Activated T-helper 9 cell treated with anti-CD3 and anti-CD28 coated beads, Interleukin-2, amount 50 U/mL, for 16 hours (primary cell): Measurements from ENCODE around the gene FSIP1.

ENCODE experiments used
- DNase-seq: peaks from one replicate; pipeline ENCODE4 v3.0.0-alpha.2; 2020; ENCODE audit warnings: low read depth

Gene FSIP1

GRCh38 chr15:39593656-39594445 lies 188.8 kb downstream of the FSIP1 start:
- no peak for DNase-seq

GRCh38 chr15:39593071-39593655 lies 189.5 kb downstream of the FSIP1 start:
- DNase-seq = no peak

- no peak for DNase-seq
Observed at GRCh38 chr15:39592500-39592899, 190.1 kb downstream of the FSIP1 start.

GRCh38 chr15:39591896-39592315 lies 190.7 kb downstream of the FSIP1 start:
- no peak for DNase-seq

GRCh38 chr15:39591141-39591895 lies 191.3 kb downstream of the FSIP1 start:
- DNase-seq = no peak

- DNase-seq = no peak
Observed at GRCh38 chr15:39589815-39590644, 192.6 kb downstream of the FSIP1 start.

- DNase-seq = no peak
Observed at GRCh38 chr15:39589193-39589814, 193.3 kb downstream of the FSIP1 start.

GRCh38 chr15:39588531-39589192 lies 194.0 kb downstream of the FSIP1 start:
- no peak for DNase-seq

GRCh38 chr15:39587731-39588530 lies 194.7 kb downstream of the FSIP1 start:
- DNase-seq = no peak

GRCh38 chr15:39587096-39587721 lies 195.4 kb downstream of the FSIP1 start:
- no peak for DNase-seq

GRCh38 chr15:39586387-39587095 lies 196.1 kb downstream of the FSIP1 start:
- no peak for DNase-seq

GRCh38 chr15:39585871-39586301 lies 196.8 kb downstream of the FSIP1 start:
- DNase-seq = no peak

GRCh38 chr15:39585389-39585841 lies 197.2 kb downstream of the FSIP1 start:
- DNase-seq = no peak

- DNase-seq = no peak
Observed at GRCh38 chr15:39584662-39585388, 197.8 kb downstream of the FSIP1 start.

GRCh38 chr15:39584266-39584659 lies 198.4 kb downstream of the FSIP1 start:
- no peak for DNase-seq

GRCh38 chr15:39583596-39584265 lies 198.9 kb downstream of the FSIP1 start:
- no peak for DNase-seq

- DNase-seq = no peak
Observed at GRCh38 chr15:39582977-39583595, 199.6 kb downstream of the FSIP1 start.
